ENCODE measurements around the gene RGMA.
"Not testable (repeated sequence)": the region's sequence is repeated elsewhere in the genome, so short reads cannot be mapped to it uniquely, and the experiment has no call there.

RGMA gene

GRCh38 chr15:93034512-93034911 lies 54.5 kb downstream of the RGMA start:
- DNase-seq (ENCODE audit: low read depth), result no peak

GRCh38 chr15:93033434-93034045 lies 55.5 kb downstream of the RGMA start:
- no peak for DNase-seq (ENCODE audit: low read depth)

- DNase-seq (ENCODE audit: low read depth), result not testable (repeated sequence)
Measured at GRCh38 chr15:93032515-93033206, 56.4 kb downstream of the RGMA start.

- not testable (repeated sequence) for DNase-seq (ENCODE audit: low read depth)
Measured at GRCh38 chr15:93031557-93032384, 57.2 kb downstream of the RGMA start.

GRCh38 chr15:93031103-93031464 lies 57.9 kb downstream of the RGMA start:
- DNase-seq (ENCODE audit: low read depth), result no peak

GRCh38 chr15:93030430-93031102 lies 58.4 kb downstream of the RGMA start:
- peak; percentile 49 for DNase-seq (ENCODE audit: low read depth)

GRCh38 chr15:93029836-93030429 lies 59.1 kb downstream of the RGMA start:
- no peak for DNase-seq (ENCODE audit: low read depth)

- no peak for DNase-seq (ENCODE audit: low read depth)
Measured at GRCh38 chr15:93029214-93029835, 59.7 kb downstream of the RGMA start.

GRCh38 chr15:93028632-93029213 lies 60.3 kb downstream of the RGMA start:
- DNase-seq (ENCODE audit: low read depth), result no peak

- no peak for DNase-seq (ENCODE audit: low read depth)
Measured at GRCh38 chr15:93028111-93028631, 60.8 kb downstream of the RGMA start.

GRCh38 chr15:93027413-93027812 lies 61.6 kb downstream of the RGMA start:
- no peak for DNase-seq (ENCODE audit: low read depth)

- DNase-seq (ENCODE audit: low read depth), result no peak
Measured at GRCh38 chr15:93026380-93026817, 62.6 kb downstream of the RGMA start.

GRCh38 chr15:93025625-93025982 lies 63.4 kb downstream of the RGMA start:
- no peak for DNase-seq (ENCODE audit: low read depth)

GRCh38 chr15:93024716-93025624 lies 64.0 kb downstream of the RGMA start:
- no peak for DNase-seq (ENCODE audit: low read depth)

- DNase-seq (ENCODE audit: low read depth), result no peak
Measured at GRCh38 chr15:93024293-93024692, 64.7 kb downstream of the RGMA start.

GRCh38 chr15:93020976-93021772 lies 67.8 kb downstream of the RGMA start:
- DNase-seq (ENCODE audit: low read depth), result no peak

- DNase-seq (ENCODE audit: low read depth), result no peak
Measured at GRCh38 chr15:93019971-93020370, 69.0 kb downstream of the RGMA start.

GRCh38 chr15:93019090-93019489 lies 69.9 kb downstream of the RGMA start:
- DNase-seq (ENCODE audit: low read depth), result no peak

- DNase-seq (ENCODE audit: low read depth), result no peak
Measured at GRCh38 chr15:93018574-93018973, 70.4 kb downstream of the RGMA start.

All from activated gamma-delta T cell treated with anti-CD3 and anti-CD28 coated beads, Interleukin-2, amount 50 U/mL, for 16 hours (primary cell).